Fibroblast of skin of left quadriceps (primary cell): ENCODE data around the gene CD96.
A peak's percentile ranks its signal among the peaks of the same experiment; 100 is the strongest.
"Not testable (repeated sequence)": the region's sequence is repeated elsewhere in the genome, so short reads cannot be mapped to it uniquely, and the experiment has no call there.

ENCODE experiments used
- DNase-seq, 2 experiments: peaks; one replicate each; pipeline ENCODE4 v3.0.0-alpha.2; 2013; ENCODE audit warnings: low read depth in 2 of 2

Gene CD96, protein sequence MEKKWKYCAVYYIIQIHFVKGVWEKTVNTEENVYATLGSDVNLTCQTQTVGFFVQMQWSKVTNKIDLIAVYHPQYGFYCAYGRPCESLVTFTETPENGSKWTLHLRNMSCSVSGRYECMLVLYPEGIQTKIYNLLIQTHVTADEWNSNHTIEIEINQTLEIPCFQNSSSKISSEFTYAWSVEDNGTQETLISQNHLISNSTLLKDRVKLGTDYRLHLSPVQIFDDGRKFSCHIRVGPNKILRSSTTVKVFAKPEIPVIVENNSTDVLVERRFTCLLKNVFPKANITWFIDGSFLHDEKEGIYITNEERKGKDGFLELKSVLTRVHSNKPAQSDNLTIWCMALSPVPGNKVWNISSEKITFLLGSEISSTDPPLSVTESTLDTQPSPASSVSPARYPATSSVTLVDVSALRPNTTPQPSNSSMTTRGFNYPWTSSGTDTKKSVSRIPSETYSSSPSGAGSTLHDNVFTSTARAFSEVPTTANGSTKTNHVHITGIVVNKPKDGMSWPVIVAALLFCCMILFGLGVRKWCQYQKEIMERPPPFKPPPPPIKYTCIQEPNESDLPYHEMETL

GRCh38 chr3:111541911-111542483 lies at the start of gene CD96:
Gene CD96 (plus strand): TSS chr3:111542197. CDS start chr3:111542249, 52 bp downstream.
- no peak for DNase-seq

DNA sequence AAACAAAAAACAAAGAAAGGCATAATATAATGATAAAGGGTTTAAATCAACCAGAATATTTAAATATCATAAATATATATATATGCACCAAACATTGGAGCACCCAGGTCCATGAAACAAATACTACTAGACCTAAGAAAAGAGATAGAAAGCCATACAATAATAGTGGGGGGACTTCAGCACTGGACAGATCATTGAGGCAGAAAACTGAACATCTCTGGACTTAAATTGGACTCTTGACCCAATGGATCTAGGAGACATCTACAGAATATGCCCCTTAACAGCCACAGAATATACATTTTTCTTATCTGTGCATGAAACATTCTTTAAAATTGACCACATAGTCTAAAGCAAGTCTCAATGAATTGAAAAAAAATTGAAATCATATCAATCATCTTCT lies 48.7 kb upstream of the CD96 start:
- no peak for DNase-seq

GRCh38 chr3:111496894-111497559 lies 45.0 kb upstream of the CD96 start:
- no peak for DNase-seq

DNA sequence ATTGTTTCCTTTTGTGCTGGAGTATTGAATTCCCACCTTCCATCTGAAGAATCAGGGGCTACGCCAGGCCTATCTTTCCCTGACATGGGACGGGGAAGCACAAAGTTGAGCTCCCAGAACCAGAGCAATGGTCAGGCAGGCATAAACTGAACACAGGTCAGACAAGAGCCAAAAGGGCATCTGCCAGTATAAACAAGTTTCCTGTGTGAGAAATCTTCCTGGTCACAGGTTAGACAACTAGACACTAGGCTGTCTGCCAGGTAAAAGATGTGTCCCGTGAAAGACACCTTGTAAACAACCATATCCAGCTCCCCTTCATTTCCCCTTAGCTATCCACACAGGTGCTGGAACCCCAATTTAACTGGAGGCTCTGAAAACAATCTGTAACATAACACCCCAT lies 44.0 kb upstream of the CD96 start:
- no peak for DNase-seq

GRCh38 chr3:111506435-111506834 lies 35.6 kb upstream of the CD96 start:
- no peak for DNase-seq

DNA sequence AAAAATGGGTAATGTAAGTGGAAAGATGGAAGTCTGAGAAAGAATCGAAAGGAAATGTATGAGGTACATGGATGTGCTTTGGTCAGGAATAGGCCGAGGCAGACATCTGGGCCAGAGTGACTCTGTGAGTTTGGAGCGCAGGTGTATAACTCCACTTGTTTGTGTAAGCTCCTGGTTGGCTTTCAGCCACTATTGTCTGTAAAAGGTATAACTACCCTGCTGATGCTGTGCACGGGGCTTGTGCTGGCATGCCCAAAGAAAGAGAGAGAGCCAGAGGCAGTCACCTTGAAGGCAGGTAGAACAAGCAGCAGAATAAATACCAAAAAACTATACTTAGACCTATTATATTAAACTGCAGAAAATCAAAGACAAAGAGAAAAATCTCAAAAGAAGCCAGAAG lies 32.7 kb upstream of the CD96 start:
- DNase-seq = no peak

DNA sequence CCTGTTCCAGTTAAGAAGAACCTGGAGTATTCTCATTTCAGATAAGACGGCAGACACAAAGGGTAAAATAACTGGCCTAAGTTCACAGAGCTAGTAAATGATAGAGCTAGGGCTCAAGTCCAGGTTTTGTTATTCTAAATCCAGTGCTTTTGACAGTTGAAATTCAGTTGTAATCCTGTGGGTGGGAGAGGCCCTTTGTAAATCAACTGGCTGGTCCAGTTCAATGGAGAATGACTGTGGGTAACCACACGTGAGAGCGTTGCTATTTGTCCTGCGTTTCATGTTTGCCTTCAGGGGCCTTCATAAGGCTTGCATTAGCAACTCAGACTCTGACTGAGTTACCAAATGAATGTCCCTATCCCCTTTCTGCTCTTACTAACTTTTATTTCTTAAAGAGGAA lies 24.2 kb upstream of the CD96 start:
- no peak for DNase-seq

GRCh38 chr3:111519178-111519855 lies 22.7 kb upstream of the CD96 start:
- no peak for DNase-seq

- DNase-seq = no peak
Measured at GRCh38 chr3:111521891-111522290, 20.1 kb upstream of the CD96 start.

DNA sequence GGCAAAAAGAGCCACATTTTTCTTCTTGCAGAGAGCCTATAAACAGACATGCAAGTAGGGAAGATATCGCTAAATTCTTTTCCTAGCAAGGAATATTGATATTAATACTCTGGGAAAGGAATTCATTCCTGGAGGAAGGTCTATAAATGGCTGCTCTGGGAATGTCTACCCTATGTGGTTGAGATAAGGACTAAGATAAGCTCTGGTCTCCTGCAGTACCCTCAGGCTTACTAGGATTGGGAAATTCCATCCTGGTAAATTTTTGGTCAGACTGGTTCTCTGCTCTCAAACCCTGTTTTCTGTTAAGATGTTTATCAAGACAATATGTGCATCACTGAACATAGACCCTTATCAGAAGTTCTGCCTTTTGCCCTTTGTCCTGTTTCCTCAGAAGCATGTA lies 17.5 kb upstream of the CD96 start:
- DNase-seq = not testable (repeated sequence)

DNA sequence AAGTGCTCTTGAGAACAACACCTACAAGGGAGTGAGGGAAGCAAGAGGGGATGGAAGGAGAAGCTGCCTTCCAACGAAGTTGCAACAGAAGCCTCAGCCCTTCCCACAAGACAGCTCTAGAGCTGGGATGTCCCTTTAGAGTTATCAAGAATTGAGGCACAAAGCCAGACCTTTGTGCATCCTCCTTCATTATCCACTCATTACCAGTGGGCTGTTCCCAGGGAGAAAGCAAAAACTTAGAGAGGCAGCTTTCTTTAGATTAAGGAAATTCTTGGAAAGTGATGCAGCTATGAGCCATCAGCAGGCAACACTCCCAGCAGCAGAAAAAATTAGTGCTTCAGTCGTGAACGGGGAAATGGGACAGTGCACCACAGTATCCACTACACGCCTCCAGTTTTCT lies 10.6 kb upstream of the CD96 start:
- DNase-seq = no peak

GRCh38 chr3:111534701-111535100 lies 7.3 kb upstream of the CD96 start:
- DNase-seq = peak in 1 of 2 experiments; percentile 30

DNA sequence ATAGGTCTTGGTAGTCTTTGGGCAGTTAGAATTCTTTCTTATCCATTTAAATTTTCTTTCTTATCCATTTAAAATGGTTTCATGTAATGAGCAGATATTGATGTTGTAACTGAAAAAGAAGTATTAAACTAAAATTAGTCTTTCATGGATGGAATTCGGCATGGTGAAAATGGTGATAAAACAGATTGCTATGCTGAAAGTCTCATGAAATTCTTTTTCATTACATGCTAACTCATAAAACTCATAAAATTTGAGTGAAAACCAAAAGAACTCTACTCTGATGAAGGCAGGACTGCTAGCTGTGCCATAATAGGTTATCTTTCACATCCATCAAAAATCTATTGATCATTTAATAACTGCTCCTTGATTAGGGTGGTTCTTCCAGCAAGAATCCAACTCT lies 3.9 kb upstream of the CD96 start:
- no peak for DNase-seq

DNA sequence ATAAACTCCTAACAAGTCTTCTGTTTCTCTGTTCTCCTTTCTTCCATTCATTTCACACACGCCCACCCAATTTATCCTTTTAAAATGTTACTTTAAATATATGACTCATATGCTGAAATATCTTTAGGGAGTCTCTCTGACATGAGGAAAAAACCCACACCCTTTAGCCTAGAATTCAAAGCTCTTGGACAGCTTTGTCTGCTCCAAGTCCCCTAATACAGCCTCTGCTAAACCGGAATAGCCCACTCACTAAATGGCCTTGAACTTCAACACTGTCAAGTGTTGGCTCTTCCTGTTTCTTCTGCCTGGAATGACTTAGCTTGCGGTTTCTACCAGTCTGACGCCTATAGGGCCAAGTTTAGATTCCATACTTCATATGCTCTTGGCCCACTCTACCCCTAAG lies 3.3 kb upstream of the CD96 start:
- DNase-seq = no peak

DNA sequence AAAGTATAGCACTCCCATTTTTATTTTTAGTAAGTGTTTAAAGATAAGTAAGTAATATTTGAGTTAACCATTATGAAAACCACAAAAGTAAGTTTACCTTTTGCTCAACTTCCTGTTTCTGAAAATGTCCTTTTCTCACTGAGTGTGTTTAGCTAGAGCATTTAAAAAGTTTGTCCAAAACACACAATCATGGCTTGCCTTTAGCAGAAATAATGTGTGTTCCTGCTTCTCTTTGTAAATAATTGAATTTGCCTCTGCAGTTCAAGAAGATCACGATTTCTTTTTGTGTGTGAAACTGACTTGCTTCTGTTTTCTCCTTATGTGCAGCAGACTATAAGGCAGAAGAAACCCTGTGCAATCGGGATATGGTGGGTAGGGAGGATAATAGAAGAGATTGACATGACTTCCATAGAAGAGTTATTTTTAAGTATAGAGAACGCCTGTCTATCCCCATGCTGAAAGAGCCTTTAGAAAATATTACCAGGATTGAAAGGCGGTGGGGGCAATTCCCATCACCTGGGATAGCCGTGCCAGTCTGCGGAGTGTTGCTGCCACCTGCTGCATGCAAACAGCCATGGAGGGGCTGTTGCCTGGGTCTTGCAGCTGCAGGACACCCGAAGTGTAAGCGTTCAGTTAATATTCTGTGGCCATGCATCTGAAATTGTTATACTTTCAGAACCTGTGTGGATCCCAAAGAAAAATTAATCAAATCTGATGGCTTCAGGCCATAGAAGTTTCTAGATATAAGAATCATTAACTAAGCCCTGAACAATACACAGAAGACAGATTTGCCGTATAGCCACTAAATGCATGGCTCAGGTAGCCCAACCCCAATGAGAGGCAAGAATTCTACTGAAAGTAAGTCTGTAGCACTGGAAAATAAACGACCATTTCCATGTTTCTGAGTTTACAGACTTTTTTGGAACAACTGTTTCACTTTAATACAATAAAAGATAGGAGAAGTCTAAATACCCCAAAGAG lies 2.4 kb upstream of the CD96 start:
- no peak for DNase-seq

DNA sequence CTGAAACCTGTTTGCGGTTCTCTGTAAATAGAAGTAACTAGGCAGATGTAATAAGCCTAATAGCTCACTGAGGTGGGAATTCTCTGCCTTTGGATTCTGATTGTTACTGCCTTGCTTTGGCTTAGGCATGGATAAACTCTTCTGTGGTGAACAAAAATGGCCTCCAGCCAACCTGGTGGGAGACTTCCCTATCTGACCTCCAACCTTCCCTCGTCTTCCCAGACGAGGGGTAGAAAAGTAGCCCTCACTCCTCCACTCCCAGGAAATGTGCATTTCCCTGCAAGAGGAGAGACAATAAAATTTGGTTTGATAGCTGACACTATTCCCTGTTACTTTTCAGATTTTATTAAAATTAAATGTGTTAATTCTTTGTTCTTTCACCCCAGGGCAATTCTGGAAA lies 606 bp upstream of the CD96 start:
- DNase-seq = no peak

DNA sequence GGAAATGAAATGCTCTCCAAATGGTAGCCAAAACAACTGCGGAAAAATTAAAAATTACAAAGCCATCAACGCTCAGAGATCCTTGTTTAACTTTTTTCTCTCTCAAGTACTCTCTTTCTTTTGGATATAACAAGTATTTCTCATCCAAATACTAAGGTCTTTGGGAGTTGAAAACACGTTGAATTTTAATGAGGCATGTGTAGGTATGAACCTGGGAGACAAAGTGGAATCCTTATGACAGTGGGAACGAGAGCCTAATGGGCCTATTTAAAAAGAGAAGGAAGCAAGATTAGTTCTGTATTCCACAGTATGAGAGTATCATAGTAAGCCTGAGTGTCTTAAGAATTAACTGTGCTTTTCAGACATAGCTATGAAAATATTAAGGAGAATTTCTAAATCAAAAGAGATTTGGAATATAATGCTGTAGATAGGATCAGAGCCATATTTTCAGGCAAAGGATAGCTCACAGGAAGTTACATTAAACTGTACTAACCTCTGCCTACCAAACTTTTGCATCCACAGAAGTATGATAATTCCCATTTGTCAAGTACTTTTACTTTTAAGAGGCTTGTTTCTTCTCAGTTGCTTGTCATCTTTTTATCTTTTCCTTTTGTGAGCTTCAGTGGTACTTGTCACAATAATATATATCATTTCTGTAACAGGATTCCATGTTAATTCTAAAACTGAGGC lies 759 bp downstream of the CD96 start:
- DNase-seq = no peak

- no peak for DNase-seq
Measured at GRCh38 chr3:111545349-111545748, 3.4 kb downstream of the CD96 start.

DNA sequence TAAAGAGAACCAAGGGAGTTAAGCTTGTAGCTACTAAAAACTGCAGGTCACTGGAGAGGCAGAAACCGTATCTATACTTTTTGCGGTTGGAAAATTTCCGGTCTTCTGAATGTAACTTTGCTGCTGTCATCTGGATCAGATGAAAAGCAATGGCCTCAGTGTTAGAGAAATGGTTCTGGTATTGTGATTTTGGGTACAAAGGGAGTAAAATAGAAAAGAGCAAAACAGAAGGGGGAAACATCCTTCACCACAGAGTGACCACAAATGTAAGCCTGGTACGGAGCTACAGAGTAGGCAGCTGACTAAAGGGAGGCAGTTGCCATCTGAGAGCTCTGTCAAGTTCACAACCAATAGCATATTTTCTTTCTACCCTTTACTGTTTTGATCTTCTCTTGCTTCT lies 5.6 kb downstream of the CD96 start:
- DNase-seq = no peak

DNA sequence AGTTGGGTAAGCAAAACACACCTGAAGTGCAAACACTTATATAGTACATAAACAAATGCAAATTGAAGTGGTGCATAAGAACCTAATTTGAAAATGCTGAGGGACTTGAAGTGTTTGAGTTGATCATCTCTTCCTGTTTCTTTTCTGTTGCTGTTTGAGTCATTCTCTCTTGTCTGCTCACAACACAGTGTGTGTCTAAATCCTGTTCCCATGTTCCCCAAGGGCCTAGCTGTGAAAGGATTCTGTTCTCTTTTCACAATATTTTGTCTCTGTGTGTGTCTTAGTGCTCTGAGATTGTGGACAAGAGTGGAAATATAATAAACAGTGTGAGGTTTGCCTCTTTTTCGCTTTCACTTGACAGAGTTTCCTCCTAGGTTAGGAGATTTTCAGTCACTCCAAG lies 6.1 kb downstream of the CD96 start:
- no peak for DNase-seq
